SU-DHL-6 (cell line): ENCODE measurements around the gene MXD3.

Experiments used
- H2AFZ ChIP-seq: fragments of 200-600 bp; sonication (generic); 2 replicates; pipeline ENCODE4 v1.6.1; 2014; ENCODE audit warnings: low read depth, mild to moderate bottlenecking, moderate library complexity, mixed read lengths, antibody characterized with exemption, low read length; ENCODE audit not compliant: severe bottlenecking
- H3F3A ChIP-seq: fragments of 200-600 bp; shearing (Covaris generic); 2 replicates; pipeline ENCODE4 v1.6.0; 2016; ENCODE audit warnings: antibody characterized with exemption, mild to moderate bottlenecking; ENCODE audit not compliant: insufficient read depth
- H3K27ac ChIP-seq: fragments of 200-600 bp; sonication (generic); 2 replicates; pipeline ENCODE4 v1.5.1; 2016; ENCODE audit warnings: low read depth, mild to moderate bottlenecking, low read length, moderate library complexity, mixed read lengths
- H3K27me3 ChIP-seq: fragments of 200-600 bp; sonication (generic), shearing (Covaris generic); 2 replicates; pipeline ENCODE4 v1.6.0; 2014; ENCODE audit warnings: mild to moderate bottlenecking, low read length
- H3K36me3 ChIP-seq: fragments of 200-600 bp; sonication (generic); 2 replicates; pipeline ENCODE4 v1.6.1; 2014; ENCODE audit warnings: mild to moderate bottlenecking, low read length, mixed read lengths
- H3K4me2 ChIP-seq: fragments of 300-600, 200-600 bp; shearing (Covaris generic), sonication (generic); 2 replicates; pipeline ENCODE4 v1.6.0; 2014; ENCODE audit warnings: low read length, low read depth, mild to moderate bottlenecking; ENCODE audit not compliant: poor library complexity, severe bottlenecking
- H3K4me3 ChIP-seq: fragments of 200-600 bp; sonication (generic); 2 replicates; pipeline ENCODE4 v1.5.1; 2014; ENCODE audit warnings: antibody characterized with exemption, low read length, mild to moderate bottlenecking, mixed read lengths; ENCODE audit not compliant: insufficient read depth, poor library complexity, severe bottlenecking
- H3K79me2 ChIP-seq: fragments of 200-600 bp; sonication (generic); 2 replicates; pipeline ENCODE4 v1.6.1; 2014; ENCODE audit warnings: mild to moderate bottlenecking, low read length, moderate library complexity; ENCODE audit not compliant: insufficient read depth
- H3K9ac ChIP-seq: fragments of 200-600 bp; sonication (generic); 2 replicates; pipeline ENCODE4 v1.7.0; 2014; ENCODE audit warnings: mild to moderate bottlenecking, low read length
- H3K9me2 ChIP-seq: fragments of 200-600 bp; sonication (generic); replicated peaks from 2 replicates; pipeline ENCODE4 v1.6.1; 2014; ENCODE audit warnings: low read length; ENCODE audit not compliant: insufficient read depth
- H3K9me3 ChIP-seq: fragments of 200-600 bp; sonication (generic); 2 replicates; pipeline ENCODE4 v1.6.1; 2014; ENCODE audit warnings: low read length, mixed read lengths; ENCODE audit not compliant: insufficient read depth
- H4K20me1 ChIP-seq: fragments of 200-600 bp; sonication (generic); 2 replicates; pipeline ENCODE4 v1.6.1; 2014; ENCODE audit warnings: low read depth, mild to moderate bottlenecking, antibody characterized with exemption, low read length, moderate library complexity, mixed read lengths
- EZH2phosphoT487 ChIP-seq: fragments of 200-600 bp; sonication (generic), shearing (Covaris generic); conservative IDR thresholded peaks from 2 replicates; pipeline ENCODE4 v1.6.1; 2018; ENCODE audit warnings: mild to moderate bottlenecking, antibody characterized with exemption, low read length, moderate library complexity, mixed read lengths
- TF ChIP-seq, protein P1 (sequence below): fragments of 200-600 bp; sonication (generic); IDR thresholded peaks from one replicate; pipeline ENCODE4 v1.5.1; 2017; ENCODE audit warnings: antibody characterized with exemption, mild to moderate bottlenecking, low read length, moderate library complexity; ENCODE audit not compliant: insufficient read depth, poor library complexity, severe bottlenecking

The MXD3 gene

DNA sequence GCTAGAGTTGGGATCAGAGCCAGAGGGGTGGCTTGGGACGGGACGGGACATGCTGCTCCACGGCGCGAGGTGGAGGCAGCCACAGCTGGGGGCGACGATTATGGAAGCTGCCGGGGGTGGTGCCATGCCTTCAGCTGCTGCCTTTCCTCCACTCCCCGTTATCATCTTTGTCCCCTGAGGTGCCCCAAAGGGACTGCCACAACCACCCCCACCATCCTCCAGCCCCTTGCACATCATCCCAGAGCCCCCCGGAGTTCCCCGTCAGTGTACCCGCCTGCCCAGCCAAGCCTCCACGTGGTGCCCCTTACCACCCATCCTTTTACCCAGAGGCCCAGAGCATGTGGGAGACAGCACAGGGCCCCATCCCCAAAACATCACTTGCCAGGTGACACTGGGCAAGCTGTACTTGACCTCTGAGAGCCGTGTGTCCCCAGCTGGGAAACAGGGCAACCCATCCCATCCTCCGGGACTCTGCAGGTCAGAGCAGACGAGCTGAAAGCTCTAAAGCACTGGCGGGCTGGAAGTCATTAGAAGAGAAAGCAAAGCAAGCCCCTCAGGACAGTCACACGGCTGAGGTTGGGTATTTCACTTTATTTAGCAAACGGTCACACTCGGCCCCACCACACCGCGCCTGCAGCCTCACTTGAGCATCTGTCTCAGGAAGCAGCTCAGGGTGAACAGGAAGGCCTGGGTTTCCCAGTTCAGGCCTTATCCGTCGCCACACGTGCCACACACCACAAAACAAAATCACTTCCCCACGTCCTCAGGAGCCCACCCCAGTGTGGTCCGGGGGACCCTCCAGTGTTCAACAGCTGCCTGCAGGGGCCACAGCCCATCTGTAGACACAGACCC is 19.5 kb upstream of the MXD3 start:
- Histone ChIP-seq H2AFZ (no peak overlapping the region), H3K9me2 (no peaks in the 10 kb centered on the region), H3K9ac (no peak overlapping the region), H3K79me2 (no peaks in the 10 kb centered on the region), H3K27ac (no peak overlapping the region), H3K4me3 (no peak overlapping the region), H4K20me1 (no peaks in the 10 kb centered on the region), H3K9me3 (no peaks in the 10 kb centered on the region), H3K4me2 (no peak overlapping the region), H3F3A (no peaks in the 10 kb centered on the region), H3K36me3 (0 out of 2 replicates have a peak, but pooled peaks cover 7% of the 10 kb centered on the region), H3K27me3 (no peaks in the 10 kb centered on the region)
- TF ChIP-seq, protein P1, sequence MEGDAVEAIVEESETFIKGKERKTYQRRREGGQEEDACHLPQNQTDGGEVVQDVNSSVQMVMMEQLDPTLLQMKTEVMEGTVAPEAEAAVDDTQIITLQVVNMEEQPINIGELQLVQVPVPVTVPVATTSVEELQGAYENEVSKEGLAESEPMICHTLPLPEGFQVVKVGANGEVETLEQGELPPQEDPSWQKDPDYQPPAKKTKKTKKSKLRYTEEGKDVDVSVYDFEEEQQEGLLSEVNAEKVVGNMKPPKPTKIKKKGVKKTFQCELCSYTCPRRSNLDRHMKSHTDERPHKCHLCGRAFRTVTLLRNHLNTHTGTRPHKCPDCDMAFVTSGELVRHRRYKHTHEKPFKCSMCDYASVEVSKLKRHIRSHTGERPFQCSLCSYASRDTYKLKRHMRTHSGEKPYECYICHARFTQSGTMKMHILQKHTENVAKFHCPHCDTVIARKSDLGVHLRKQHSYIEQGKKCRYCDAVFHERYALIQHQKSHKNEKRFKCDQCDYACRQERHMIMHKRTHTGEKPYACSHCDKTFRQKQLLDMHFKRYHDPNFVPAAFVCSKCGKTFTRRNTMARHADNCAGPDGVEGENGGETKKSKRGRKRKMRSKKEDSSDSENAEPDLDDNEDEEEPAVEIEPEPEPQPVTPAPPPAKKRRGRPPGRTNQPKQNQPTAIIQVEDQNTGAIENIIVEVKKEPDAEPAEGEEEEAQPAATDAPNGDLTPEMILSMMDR, result no peak
- no peak for TF ChIP-seq EZH2phosphoT487

GRCh38 chr5:177329883-177330282 is 18.2 kb upstream of the MXD3 start:
- no peaks in the 10 kb centered on the region for H4K20me1 ChIP-seq
- no peak for TF ChIP-seq EZH2phosphoT487
- TF ChIP-seq, protein P1, result no peak
- H3K9me3 ChIP-seq, result no peaks in the 10 kb centered on the region
- 0 out of 2 replicates have a peak, but pooled peaks cover 7% of the 10 kb centered on the region for H3K36me3 ChIP-seq
- no peak overlapping the region for H3K9ac ChIP-seq
- no peaks in the 10 kb centered on the region for H3K79me2 ChIP-seq
- no peak overlapping the region for H2AFZ ChIP-seq
- no peak overlapping the region for H3K27ac ChIP-seq
- no peak overlapping the region for H3K4me2 ChIP-seq
- no peaks in the 10 kb centered on the region for H3K9me2 ChIP-seq
- H3K4me3 ChIP-seq, result no peak overlapping the region
- H3F3A ChIP-seq, result no peaks in the 10 kb centered on the region
- H3K27me3 ChIP-seq, result no peaks in the 10 kb centered on the region

DNA sequence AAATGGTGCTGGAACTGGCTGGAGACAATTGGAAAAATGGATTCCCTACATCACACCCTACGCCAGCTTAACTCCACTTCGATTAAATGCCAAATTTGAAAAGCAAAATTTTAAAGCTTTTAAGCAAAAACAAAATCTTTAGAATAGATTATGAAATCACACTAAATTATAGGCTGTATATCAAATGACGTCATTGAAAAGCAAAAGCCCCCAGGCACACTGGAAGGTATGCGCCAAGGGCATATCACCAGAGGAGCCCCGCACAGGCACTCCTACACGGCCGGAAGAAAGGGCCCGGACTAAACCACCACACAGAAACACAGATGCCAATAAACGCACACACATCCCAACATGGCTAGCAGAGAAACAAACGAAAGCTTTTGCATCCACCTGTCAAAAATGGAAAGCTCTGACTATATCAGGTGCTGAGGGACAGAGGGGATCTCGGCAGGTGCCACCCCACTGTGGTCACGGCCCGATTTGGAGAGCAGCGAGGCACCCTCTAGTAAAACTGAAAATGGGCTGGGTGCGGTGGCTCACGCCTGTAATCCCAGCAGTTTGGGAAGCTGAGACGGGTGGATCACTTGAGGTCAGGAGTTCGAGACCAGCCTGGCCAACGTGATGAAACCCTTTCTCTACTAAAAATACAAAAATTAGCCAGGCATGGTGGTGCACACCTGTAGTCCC is 17.0 kb upstream of the MXD3 start:
- no peaks in the 10 kb centered on the region for H3K79me2 ChIP-seq
- no peak overlapping the region for H2AFZ ChIP-seq
- no peaks in the 10 kb centered on the region for H4K20me1 ChIP-seq
- H3F3A ChIP-seq, result no peaks in the 10 kb centered on the region
- H3K9me2 ChIP-seq, result no peaks in the 10 kb centered on the region
- H3K27ac ChIP-seq, result no peak overlapping the region
- H3K36me3 ChIP-seq, result 0 out of 2 replicates have a peak, but pooled peaks cover 5% of the 10 kb centered on the region
- H3K4me2 ChIP-seq, result no peak overlapping the region
- H3K4me3 ChIP-seq, result no peak overlapping the region
- H3K9ac ChIP-seq, result no peak overlapping the region
- TF ChIP-seq, protein P1, result no peak
- no peak for TF ChIP-seq EZH2phosphoT487
- no peaks in the 10 kb centered on the region for H3K9me3 ChIP-seq
- no peaks in the 10 kb centered on the region for H3K27me3 ChIP-seq
